ENCODE measurements around the gene FRY.

Gene FRY

GRCh38 chr13:32079587-32079986 is 48.0 kb downstream of the FRY start:
- TF ChIP-seq CTCF (IDR thresholded peaks at IDR 0.05; ENCODE audit: control extremely low read depth, extremely low read depth, low read depth, missing control alignments) = no peak
- ChIA-PET CTCF (interaction anchor here (1.5 kb wide), 1 partner anchor 24 kb away, joined by 3 read pairs; no protein-coding TSS in a partner anchor), POLR2A (no interaction called here)
- no peak for DNase-seq (ENCODE audit: extremely low spot score)

- no peak for DNase-seq (ENCODE audit: extremely low spot score)
- ChIA-PET POLR2A (no interaction called here), CTCF (no interaction called here)
- TF ChIP-seq CTCF (IDR thresholded peaks at IDR 0.05; ENCODE audit: control extremely low read depth, extremely low read depth, low read depth, missing control alignments) = no peak
Observed at GRCh38 chr13:32080328-32080744, 48.8 kb downstream of the FRY start.

- no peak for TF ChIP-seq CTCF (IDR thresholded peaks at IDR 0.05; ENCODE audit: control extremely low read depth, extremely low read depth, low read depth, missing control alignments)
- no peak for DNase-seq (ENCODE audit: extremely low spot score)
- CTCF ChIA-PET = interaction anchor here (0.7 to 1.5 kb wide), 5 partner anchors 9 to 50 kb away, joined by 3 to 4 read pairs (median 3); no protein-coding TSS in a partner anchor
- POLR2A ChIA-PET = no interaction called here
Observed at GRCh38 chr13:32081591-32081990, 50.0 kb downstream of the FRY start.

GRCh38 chr13:32086366-32086765 is 54.8 kb downstream of the FRY start:
- no peak for TF ChIP-seq CTCF (IDR thresholded peaks at IDR 0.05; ENCODE audit: control extremely low read depth, extremely low read depth, low read depth, missing control alignments)
- ChIA-PET CTCF (interaction anchor here (1.1 to 1.2 kb wide), 2 partner anchors 8 to 26 kb away, joined by 3 read pairs; no protein-coding TSS in a partner anchor), POLR2A (no interaction called here)
- DNase-seq (ENCODE audit: extremely low spot score) = no peak

- ChIA-PET POLR2A (no interaction called here), CTCF (interaction anchor here (1.1 to 1.2 kb wide), 2 partner anchors 9 to 25 kb away, joined by 3 read pairs; no protein-coding TSS in a partner anchor)
- no peak for DNase-seq (ENCODE audit: extremely low spot score)
- TF ChIP-seq CTCF (IDR thresholded peaks at IDR 0.05; ENCODE audit: control extremely low read depth, extremely low read depth, low read depth, missing control alignments) = no peak
Observed at GRCh38 chr13:32086791-32087441, 55.3 kb downstream of the FRY start.

GRCh38 chr13:32087955-32088747 is 56.6 kb downstream of the FRY start:
- ChIA-PET POLR2A (no interaction called here), CTCF (no interaction called here)
- TF ChIP-seq CTCF (IDR thresholded peaks at IDR 0.05; ENCODE audit: control extremely low read depth, extremely low read depth, low read depth, missing control alignments) = no peak
- no peak for DNase-seq (ENCODE audit: extremely low spot score)

Data from GM10248 (cell line).